C4-2B (cell line): ENCODE results near the gene PXYLP1.
A peak's percentile ranks its signal among the peaks of the same experiment; 100 is the strongest.

Source experiments
- H3K27ac ChIP-seq: fragments of 450-650 bp; 2 replicates; pipeline ENCODE4 v1.5.1; 2017
- CTCF ChIP-seq: fragments of 450-650 bp; conservative IDR thresholded peaks from 2 replicates; pipeline ENCODE4 v1.5.1; 2017; ENCODE audit warnings: mild to moderate bottlenecking
- ZFX ChIP-seq: fragments of 450-650 bp; IDR thresholded peaks from 2 replicates; pipeline ENCODE4 v1.6.1; 2017

The PXYLP1 gene

DNA sequence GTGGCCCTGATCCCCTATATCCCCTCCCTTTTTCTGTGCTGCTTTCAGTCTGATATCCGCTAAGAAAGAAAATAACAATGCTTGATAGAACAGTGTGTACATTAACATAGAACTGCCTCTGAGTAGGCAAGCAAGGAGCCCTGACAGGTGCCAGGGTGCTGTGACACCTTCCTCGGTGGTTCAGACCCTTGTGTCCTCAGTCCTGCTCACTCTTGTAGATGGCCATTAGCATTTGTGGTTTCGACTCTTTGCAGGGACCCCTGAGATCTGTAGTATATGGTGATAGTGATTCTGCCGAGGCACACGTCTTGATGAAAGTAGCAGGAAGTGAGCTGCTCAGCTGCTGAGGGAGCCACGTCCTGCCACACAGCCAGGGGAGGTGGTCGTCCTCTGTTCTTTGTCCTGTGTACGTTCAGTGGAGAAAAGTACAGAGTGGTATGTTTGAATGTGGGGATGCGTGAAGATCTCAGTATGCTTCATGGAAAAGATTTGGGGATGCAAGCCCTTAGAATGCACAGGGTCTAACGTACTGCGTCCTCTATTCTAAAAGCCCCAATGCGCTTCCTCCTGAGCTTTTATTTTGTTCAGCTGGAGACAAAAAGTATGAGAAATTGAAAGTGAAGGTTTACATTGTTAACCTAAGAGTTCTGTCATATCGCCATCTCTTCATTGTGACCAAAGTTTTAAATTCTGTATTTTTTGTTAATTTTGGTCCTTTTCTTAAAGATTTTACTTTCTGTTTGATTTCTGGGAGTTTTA lies 35.4 kb downstream of the PXYLP1 start:
- TF ChIP-seq ZFX = no peak
- no peak for TF ChIP-seq CTCF

GRCh38 chr3:141267629-141268028 lies 36.0 kb downstream of the PXYLP1 start:
- TF ChIP-seq CTCF = no peak
- no peak for TF ChIP-seq ZFX
- no peak overlapping the region for H3K27ac ChIP-seq

More for the DNA sequence above, 35.4 kb downstream of the PXYLP1 start:
- no peak overlapping the region for H3K27ac ChIP-seq

DNA sequence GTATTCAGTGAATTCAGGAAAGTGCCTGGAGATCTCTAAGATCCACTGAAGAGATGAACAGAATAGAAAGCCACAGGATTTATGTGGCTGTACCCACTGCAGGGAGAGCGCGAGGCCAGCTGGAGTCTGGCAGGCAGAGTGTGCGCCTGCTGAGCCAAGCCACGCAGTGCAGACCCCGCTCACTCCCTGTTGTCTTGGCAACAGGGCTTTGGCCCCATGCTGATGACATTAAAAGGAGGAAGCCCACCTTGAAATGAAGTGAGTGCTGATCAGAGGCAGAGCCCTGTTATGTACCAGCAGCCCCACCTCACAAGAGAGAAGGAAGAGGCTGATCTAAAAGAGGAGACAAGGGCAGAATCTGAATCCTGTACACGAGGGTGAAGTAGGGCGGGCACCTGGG lies 36.7 kb downstream of the PXYLP1 start:
- TF ChIP-seq ZFX = no peak
- TF ChIP-seq CTCF = no peak
- H3K27ac ChIP-seq = no peak overlapping the region

DNA sequence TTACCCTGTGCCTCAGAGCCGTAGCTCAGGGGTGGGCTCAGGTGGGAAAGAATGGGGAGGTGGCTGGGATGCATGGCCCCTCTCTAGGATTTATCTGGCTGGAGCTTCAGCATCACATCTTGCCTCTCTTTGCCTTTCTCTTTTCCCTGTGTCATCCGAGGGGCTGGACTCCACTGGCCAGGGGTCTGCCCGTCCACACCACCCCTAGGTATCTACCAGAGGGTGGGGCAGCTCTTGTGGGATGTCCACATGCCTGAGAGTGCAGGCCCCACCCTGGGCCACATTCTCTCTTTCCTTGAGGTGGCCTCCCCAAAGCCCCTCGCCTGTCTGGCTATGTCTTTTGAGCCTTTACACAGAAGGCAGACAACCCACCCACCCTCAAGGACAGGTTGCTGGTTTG lies 37.2 kb downstream of the PXYLP1 start:
- TF ChIP-seq CTCF (no peak), ZFX (no peak)
- no peak overlapping the region for H3K27ac ChIP-seq

DNA sequence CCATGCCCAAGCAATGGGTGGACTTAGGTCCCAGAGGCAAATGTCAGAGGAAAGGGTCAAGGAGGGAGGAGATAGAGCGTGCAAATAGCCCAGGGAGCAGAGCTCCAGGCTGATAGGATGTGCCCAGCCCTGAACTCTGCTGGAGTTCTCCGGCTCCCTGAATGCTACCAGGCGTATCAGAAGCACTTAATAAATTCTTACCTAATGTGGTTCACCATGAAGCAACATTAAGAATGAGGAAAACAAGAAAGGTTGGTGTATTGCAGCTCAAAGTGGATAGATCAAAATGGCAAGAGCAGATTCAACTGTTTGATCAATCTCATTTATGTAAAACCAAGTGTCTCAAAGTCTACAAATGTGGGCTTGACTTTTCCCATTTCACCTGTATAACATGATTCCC lies 38.3 kb downstream of the PXYLP1 start:
- TF ChIP-seq ZFX = no peak
- no peak for TF ChIP-seq CTCF
- H3K27ac ChIP-seq = no peak overlapping the region

- H3K27ac ChIP-seq = peak overlapping the region; percentile 1; the same call in 1 of the 2 replicates
- TF ChIP-seq ZFX (no peak), CTCF (no peak)
Observed at GRCh38 chr3:141271279-141272030, 39.8 kb downstream of the PXYLP1 start.
